Stimulated activated CD8-positive, alpha-beta memory T cell treated with anti-CD3 and anti-CD28 coated beads, Interleukin-12 subunit alpha, Interleukin-12 subunit beta, amount 100 ng/mL, for 24 hours (primary cell): ENCODE results near the gene THBS2.
"Not testable (repeated sequence)": the region's sequence is repeated elsewhere in the genome, so short reads cannot be mapped to it uniquely, and the experiment has no call there.

Source experiments
- DNase-seq: peaks from one replicate; pipeline ENCODE4 v3.0.0-alpha.2; 2020; ENCODE audit errors: extremely low read depth

Gene THBS2

DNA sequence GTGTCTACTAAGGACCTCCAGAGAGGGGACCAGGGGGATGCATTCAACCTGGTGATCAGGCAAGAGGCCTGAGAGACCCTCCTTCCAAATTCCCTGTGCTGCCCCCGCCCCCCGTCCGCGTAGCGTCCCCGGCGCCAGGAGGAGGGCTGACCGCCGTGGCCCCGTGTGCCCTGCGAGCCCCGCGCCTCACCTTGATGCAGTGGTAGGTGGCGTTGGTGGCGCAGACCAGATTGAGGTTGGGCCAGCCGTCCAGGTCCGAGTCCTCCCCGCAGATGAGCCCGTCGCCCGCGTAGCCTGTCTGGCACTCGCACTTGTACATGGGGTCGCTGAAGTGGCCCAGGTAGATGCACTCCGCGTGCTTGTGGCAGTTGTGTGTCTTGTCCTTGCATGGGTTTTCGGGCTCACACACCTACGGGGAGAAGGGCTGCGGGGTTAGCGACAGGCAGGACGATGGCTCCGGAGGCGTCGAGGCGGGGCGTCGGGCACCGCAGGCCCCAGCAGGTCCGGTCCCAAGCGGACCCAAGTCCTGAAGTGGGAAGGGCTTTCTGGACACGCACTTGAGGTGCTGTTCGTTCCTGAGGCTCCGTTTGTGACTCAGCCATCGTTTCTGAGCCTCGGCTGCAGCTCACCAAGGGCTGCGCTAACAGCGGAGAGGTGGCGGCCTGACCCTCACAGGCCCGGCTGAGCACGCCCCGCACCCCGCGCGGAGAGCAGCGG is 21.7 kb downstream of the THBS2 start:
- no peak for DNase-seq

DNA sequence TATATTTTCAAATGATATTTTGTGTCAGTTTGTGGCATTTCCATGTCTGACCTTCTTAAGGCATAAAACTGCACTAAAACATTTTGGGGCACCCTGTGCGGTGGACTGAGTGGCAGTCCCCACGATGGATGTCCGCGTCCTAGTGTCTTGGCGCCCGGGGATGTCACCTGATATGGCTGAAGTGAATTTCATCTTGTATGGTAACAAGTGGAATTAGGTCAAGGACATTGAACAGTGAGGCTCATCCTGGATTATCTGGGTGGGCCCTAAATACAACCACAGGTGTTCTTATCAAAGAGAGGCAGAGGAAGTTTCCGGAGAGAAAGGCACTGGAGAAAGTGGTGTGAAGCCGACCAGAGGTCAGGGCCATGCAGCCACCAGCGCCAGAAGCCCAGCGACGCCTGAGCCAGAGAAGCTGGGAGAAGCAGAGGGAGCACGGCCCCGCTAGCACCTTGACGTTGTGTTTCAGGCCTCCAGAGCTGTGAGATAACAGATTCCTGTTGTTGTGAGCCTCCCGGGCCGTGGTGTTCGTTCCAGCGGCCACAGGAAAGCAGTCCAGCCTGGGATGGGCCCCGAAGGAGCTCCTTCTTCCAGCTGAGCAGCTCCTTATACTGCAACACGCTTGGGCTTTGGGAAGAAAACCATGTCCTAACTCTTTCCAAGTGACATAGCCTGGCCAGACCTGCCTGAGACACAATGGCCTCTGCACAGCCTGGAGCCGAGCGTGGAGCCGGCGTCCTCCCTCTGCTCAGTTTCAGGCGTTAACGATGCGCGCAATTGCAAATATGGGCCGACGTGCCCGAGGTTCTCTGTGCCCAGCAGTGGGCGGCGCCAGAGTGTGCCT is 22.5 kb downstream of the THBS2 start:
- DNase-seq, result no peak

DNA sequence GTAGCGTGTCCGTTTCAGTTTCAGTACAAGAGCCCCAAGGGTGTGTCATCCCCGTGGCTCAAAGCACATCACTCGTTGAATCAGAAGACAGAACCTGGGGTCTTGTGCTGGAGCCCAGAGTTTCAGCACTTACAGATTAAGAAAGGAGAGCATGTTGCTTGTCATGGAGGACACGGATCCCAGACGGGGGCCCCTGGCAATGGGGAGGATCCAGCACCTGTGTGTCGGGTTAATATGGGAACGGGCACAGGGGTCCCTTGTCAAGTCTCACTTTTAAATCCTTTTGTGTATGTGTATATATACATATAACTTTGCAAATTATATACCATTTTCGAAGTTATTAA is 23.4 kb downstream of the THBS2 start:
- no peak for DNase-seq

DNA sequence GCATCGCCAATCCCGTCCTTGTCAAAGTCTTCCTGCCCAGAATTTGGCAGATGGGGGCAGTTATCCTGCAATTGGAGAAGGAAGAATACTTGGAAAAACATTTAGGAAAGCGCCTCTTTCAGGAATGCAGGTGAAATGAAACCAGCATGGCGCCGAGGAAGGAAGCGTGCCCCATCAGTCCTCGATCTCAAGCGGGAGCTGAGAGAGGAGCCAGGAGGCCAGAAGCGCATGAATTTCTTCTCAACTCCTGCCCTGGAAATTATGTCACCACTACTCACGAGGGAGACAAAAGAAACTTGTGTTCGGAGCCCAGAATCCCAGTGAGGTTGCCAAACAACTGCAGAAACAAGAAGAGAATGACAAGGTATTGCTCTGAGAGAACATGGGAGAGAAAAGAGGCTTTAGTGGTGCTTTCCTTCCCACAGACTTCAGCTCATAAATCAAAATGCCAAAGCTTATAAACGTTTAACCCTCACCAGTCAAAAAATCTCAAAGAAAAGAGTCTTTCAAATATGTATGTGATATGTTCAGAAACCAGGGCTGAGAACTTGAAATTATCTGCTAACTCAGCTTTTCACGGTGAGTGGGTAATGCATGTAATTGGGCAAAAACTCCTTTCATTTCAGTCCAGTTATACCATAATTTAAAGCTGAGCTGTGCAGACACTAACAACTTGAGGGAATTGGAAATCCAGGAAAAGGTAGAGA is 23.9 kb downstream of the THBS2 start:
- no peak for DNase-seq

DNA sequence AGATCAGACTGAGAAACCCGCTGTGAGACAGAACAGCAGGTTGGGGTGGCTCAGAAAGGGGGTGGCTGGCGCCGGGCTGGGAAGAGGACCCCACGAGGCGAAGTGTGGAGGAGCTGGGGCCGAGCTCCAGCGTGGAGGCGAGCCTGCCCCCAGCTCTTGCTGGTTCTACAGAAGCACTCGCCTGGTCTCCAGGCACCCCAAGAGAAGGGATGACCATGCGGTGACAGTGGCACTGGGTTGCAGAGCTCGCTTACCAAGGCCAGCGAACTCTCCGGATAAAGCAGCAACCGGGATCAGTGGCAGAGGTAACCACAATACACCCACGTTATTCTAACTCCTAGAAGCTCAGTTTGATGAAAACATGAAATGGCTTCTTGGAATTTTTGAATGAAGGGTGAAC is 26.5 kb downstream of the THBS2 start:
- no peak for DNase-seq

DNA sequence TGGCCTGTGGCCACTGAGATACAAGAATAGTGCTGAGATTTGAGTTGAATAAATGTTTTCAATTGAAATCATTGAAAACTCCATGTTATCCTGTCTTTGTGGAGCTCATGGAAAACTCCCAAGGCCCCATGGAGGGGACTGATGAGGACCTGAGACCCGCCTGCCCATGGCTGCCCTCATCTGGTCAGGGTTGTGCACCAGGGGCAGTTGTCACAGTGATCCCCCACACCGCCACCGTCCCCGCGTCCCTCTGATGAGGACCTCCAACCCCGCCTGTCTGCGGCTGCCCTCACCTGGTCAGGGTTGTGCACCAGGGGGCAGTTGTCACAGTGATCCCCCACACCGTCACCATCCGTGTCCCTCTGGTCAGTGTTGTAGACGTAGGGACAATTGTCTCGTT is 27.8 kb downstream of the THBS2 start:
- DNase-seq, result no peak

DNA sequence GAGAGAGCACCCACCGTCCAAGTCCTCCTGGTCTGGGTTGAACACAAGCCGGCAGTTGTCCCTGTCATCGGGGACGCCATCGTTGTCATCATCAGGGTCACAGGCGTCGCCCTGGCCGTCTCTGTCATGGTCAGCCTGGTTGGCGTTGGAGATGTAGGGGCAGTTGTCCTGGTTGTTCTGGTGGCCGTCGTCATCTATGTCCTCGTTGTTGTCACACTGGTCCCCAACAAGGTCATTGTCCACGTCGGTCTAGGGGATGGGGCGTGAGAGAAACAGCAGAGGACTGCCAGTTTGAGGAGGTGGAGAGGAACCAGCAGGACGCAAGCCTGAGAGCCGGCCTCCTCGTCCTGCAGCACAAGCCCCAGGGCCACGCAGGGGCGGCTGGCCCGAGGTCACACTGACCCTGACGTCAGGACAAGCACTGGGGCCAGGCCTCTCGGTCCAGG is 28.5 kb downstream of the THBS2 start:
- no peak for DNase-seq

DNA sequence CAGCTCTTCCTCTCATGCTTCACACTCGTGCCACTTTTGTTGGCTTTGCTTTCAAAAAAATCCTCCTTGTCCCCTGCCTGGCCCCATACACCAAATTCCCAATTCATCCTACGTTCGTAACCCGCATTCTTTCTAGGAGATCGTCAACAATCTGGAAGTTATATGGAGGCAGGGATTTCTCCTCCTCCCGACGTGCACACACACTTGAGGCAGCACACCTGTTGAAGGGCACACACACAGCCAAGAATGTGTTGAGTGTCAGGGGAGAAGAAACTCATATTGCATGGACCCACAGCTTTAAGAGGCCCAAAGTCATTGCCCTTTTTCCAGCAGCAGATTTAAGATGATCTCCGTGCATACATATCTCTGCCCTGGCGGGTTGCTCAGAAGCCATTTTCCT is 28.9 kb downstream of the THBS2 start:
- no peak for DNase-seq

DNA sequence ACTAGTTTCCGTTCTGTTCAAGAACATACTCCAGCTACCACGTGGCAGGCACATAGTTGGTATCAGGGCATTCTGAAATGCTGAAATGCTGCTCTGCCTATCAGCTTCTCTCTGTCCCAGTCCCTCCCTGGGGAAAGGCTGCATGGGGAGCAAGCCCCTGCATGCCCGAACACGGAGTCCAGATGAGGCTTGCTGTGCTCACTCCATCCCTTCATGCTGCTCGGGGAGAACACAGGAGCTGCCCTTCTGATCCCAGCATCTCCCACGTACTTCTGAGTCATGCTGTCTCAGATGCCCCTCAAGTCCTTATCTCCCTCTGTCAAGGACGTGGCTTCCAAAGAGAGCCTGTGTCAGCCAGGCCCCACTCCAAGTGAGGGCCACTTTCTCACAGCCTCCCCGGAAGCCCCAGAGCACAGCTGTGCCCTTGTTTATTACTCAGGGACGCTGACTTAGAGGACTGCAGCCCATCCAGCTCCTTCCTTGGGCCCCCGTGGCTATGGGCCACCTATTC is 29.4 kb downstream of the THBS2 start:
- DNase-seq, result no peak

DNA sequence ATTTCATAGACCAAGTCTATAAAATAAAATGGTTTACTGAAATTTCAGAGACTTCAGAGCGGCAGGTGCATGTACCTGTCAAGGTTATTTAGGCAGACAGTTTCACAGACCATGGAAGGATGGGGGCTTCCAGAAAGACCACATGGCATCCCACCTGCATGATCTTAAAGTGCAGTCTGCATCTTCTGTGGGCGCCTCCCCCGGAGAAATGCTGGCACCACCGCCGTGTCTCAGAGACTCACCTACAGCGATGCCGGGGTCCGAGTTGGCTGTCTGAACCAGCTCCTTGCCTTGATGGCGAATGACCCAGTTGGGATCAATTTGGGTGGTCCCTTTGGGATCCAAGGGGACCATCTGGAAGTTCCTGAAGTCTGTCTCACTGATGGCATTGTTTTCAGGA is 30.6 kb downstream of the THBS2 start:
- DNase-seq, result no peak

DNA sequence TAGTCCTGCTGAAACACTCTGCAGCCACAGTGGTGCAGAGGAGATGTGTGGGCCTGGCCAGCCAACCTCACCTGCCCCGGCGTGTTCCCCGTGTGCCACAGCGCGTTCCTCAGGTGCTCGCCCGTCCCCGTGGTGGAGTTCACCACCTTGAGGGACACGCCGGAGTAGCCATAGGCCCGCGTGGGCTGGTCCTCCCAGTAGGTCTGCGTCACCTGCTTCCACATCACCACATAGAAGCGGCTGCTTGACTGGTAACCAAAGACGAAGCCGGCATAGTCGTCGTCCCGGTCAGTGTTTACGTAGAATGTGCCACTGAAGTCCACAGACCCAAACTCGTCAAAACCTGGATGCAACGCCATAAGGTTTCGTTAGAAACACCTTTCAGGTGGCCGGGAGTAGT is 31.5 kb downstream of the THBS2 start:
- DNase-seq, result no peak

DNA sequence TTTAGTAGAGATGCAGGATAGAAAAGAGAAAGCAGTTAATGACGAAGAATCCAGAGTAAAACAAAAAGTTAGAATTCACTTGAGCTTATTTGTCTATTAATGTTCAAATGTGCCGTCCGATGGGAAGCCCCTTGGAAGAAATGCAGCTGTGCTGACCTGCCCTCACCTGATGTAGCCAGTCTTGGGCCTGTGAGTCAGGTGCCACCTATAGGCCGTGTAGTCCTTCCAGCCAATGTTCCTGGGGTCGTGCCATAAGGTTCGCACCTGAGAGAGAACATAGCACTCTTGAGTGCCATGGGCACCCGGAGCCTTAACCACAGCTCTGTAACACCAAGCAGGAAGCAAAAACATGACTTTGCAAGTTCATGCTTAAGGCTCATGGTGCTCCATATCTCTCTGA is 32.4 kb downstream of the THBS2 start:
- no peak for DNase-seq

DNA sequence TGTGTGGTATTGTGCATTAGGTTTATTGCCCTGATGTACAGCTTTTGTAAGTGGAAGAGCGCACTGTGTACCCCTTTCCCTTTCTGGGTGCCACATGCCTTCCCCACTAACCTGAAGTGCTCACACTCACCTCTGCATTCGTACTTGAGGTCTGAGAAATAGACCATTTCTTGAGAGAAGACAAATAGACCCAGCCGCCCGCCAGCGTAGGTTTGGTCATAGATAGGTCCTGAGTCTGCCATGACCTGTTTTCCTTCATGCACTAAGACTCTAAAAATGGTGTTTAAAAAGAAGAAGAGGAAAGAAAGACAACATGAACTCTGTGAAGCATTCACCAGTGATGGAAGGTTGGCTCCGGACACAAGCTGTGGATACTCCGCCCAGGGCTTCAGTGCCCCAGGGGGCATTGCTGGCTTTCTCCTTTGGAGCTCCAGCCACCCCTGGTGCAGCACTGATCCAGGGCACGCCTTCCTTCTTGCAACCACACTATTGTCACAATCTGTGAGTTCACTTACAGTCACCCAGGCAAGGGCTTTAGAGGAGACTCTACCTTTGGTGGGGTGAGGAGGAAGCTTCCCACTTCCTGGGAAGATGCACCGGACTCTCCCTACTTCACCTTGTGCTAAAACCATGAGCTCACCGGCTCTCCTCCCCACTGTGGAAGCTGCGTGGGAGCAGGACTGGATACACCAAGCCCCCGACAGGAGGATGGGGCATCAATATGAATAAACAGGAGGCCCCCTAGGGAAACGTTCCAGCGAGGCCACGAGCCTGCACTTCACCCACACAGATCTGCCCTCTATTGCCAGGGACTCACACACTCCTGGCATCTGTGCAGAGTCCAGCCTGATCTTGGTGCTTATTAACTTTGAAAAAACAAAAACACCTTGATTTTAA is 33.3 kb downstream of the THBS2 start:
- no peak for DNase-seq

DNA sequence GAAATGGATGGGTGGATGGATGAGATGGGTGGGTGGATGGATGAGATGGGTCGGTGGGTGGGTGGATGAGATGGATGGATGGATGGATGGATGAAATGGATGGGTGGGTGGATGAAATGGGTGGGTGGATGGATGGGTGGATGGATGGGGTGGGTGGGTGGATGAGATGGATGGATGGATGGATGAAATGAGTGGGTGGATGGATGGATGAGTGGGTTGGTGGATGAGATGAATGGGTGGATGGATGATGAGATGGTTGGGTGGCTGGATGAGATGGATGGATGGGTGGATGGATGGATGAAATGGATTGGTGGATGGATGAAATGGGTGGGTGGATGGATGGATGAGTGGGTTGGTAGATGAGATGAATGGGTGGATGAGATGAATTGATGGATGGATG is 35.7 kb downstream of the THBS2 start:
- no peak for DNase-seq

DNA sequence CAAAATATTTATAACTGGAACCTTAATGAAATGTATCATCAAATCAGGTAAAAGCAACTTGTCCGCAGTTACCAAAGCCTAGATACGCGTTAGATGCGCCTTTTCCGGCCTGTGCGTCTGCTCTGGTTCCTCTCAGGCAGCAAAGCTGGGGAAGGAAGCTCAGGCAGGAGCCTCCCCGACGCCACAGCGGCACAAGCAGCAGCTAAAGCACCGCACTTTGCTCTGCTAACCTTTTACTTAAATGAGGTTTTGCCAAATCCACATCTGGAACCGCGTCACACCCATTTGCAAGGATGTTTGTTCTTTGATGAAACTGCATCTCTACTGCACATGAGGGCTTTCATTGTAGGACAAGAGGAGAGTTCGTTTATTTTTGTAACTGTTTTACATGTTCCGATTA is 36.8 kb downstream of the THBS2 start:
- DNase-seq, result no peak

DNA sequence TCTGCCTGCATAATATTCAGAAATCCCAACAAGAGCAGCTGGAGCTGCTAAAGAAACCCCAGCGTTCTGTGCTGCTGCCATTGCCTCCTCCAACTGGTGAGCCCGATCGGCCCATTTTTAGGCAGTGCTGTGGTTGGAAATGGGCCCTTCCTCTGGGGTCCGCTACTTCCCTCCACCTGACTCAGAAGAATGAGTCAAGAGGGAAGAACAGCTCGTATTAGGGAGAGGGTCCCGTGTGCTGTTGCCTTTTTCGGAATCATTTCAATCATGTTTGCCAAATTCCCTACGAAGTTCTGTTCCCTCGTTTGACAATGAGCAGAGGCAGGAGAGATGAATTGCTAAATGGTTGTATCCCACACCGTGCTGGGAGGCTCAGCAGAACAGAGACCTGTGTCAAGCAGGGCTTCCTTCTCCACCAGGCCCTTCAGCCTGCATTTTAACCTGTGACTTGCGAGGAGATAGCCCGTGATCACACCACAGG is 38.4 kb downstream of the THBS2 start:
- DNase-seq, result no peak

DNA sequence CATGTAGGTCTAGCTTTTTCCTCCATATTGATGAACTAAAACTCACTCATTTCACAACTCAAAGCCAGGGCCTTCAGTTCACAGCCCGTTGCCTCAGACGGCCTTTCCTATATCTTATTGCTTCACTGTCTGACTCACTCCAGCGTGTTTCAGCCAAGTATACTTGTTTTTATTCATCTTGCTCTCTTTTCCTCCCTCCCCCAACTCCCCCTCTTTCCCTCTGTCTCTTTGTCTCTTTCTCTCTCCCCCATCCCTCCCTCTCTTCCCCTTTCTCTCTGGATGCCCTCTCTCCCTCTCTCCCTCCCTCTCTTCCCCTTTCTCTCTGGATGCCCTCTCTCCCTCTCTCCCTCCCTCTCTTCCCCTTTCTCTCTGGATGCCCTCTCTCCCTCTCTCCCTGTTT is 38.9 kb downstream of the THBS2 start:
- DNase-seq, result not testable (repeated sequence)

DNA sequence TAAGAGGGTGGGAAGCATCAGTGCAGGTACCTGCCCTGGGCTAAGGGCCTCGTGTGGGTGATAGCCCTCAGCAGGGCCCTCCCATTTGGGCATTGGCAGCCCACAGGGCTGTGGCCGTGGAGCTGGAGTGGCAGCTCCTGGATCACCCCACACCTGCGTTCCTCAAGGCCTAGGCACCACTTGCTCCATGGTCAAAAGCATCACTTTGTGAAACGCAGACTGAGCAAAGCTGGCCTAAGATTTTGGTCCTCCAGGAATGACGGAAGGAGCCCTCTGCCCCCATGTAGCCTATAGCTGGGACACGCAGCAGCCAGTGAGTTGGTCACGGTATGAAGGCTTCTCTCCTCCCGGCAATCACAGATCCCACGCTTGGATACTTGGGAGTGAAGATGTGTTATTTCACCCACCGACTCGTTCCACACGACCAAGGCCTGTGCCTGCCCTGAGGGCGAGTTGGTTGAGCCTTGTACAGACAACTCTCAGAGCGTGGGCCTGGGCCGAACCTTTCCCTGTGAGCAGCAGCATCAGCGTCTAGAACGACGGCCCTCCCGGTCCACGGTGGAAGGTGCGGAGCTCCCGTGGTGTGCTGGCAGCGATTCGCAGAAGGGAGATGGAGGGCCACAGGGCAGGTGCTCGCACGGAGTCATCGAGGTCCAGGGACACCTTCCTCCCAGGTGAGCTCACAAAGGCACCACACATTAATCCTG is 39.7 kb downstream of the THBS2 start:
- DNase-seq, result no peak

DNA sequence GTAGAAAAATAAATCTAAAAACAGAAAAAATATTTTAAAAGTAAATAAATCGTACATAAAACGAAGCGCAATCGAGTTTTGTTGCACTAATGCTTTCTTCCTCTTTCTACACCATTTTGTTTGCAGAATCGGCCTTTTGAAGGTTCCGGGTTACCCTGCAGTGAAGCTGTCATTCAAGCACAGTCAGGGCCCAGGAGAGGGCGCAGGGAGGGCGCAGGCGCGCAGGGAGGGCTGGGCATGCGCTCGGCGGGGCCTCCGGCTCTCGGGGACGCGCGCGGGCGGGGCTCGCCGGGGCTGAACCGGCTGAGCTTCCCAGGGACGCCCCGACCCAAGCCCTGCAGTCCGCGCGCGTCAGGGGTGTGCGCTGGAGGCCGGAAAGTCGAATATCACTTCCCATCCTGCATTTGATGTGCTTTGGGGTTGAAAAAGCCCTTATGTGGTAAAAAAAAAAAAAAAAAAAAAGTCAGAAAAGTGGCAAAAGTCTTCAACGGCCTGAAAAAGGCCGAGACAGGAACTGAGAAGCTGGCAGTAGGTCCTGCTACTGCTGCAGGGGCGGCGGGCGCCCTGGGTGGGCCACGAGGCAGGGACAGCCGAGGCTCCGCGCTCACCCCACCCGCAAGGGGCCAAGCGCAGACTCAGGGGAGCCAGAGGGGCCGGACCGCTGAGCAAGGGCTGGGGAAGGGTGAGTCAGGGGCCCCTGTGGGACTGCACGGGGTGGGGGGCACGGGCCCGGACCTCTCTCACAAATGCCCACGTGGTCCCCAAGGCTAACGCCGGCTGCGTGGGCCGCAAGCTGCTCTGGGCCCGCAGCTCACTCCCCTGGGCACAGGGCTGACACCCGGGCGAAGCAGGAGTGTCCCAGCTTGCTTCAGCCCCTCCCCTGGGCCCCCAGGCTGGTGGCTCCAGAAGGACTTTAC is 40.5 kb downstream of the THBS2 start:
- DNase-seq, result peak; percentile 75

DNA sequence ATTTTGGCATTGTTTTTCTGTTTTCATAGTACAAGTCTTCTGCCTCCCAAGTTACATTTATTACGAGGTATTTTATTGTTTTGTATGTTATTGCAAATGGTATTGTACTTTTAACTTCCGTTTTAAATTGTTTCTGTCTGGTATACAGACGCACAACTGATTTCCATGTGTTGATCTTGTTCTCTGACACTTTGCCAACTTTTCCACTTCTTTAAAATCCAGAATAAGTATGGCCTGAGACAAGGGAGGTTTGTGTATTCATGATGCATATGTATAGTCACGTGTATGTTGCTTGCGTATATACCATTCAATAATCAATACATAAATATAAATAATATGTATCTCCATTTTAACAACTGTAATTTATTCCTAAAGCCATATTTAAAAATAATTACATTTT is 41.2 kb downstream of the THBS2 start:
- DNase-seq, result no peak
